Neural cell (in vitro differentiated cells): ENCODE results near the gene CCN2. TPM values are rescaled to one million over a fixed set of nuclear protein-coding genes. Genes with fewer than 3 reads are reported as not detected.
"Not testable (repeated sequence)": the region's sequence is repeated elsewhere in the genome, so short reads cannot be mapped to it uniquely, and the experiment has no call there.

Experiments used
- H2AFZ ChIP-seq: fragments of 200-600, 300-800 bp; sonication (generic), shearing (Covaris generic); 2 replicates; pipeline ENCODE4 v1.6.0; 2014; ENCODE audit warnings: low read depth, mild to moderate bottlenecking, antibody characterized with exemption, low read length, moderate library complexity
- H3F3A ChIP-seq: fragments of 200-600 bp; shearing (Covaris generic); 2 replicates; pipeline ENCODE4 v1.6.1; 2016; ENCODE audit warnings: mild to moderate bottlenecking, moderate library complexity, mixed read lengths, antibody characterized with exemption, low read length; ENCODE audit not compliant: insufficient read depth, poor library complexity, severe bottlenecking
- H3K27ac ChIP-seq: fragments of 200-600, 300-800 bp; sonication (generic), shearing (Covaris generic); 2 replicates; pipeline ENCODE4 v1.5.1; 2014; ENCODE audit warnings: mild to moderate bottlenecking, low read length, moderate library complexity
- H3K27me3 ChIP-seq: fragments of 300-800, 200-600 bp; sonication (generic), shearing (Covaris generic); 2 replicates; pipeline ENCODE4 v1.6.0; 2014; ENCODE audit warnings: mild to moderate bottlenecking, low read depth, low read length, moderate library complexity; ENCODE audit not compliant: insufficient read depth
- H3K36me3 ChIP-seq: fragments of 300-800, 200-600 bp; sonication (generic), shearing (Covaris generic); 2 replicates; pipeline ENCODE4 v1.5.1; 2014; ENCODE audit warnings: mild to moderate bottlenecking, antibody characterized with exemption, low read length, moderate library complexity; ENCODE audit not compliant: insufficient read depth
- H3K4me2 ChIP-seq: fragments of 300-800, 200-600 bp; sonication (generic), shearing (Covaris generic); 2 replicates; pipeline ENCODE4 v1.6.0; 2014; ENCODE audit warnings: mild to moderate bottlenecking, low read length
- H3K4me3 ChIP-seq: fragments of 300-800, 200-600 bp; sonication (generic), shearing (Covaris generic); 2 replicates; pipeline ENCODE4 v1.5.1; 2014; ENCODE audit warnings: mild to moderate bottlenecking, low read length, moderate library complexity
- H3K79me2 ChIP-seq: fragments of 200-600 bp; shearing (Covaris generic); replicated peaks from 2 replicates; pipeline ENCODE4 v1.6.0; 2014; ENCODE audit warnings: mild to moderate bottlenecking, low read length, moderate library complexity; ENCODE audit not compliant: insufficient read depth
- H3K9ac ChIP-seq: fragments of 300-800, 200-600 bp; sonication (generic), shearing (Covaris generic); 2 replicates; pipeline ENCODE4 v1.6.1; 2016; ENCODE audit warnings: mild to moderate bottlenecking, low read length, mixed read lengths
- H3K9me2 ChIP-seq: fragments of 200-600 bp; shearing (Covaris generic); 2 replicates; pipeline ENCODE4 v1.6.1; 2016; ENCODE audit warnings: mild to moderate bottlenecking, low read length, mixed read lengths; ENCODE audit not compliant: insufficient read depth
- H3K9me3 ChIP-seq: fragments of 200-600, 300-800 bp; sonication (generic), shearing (Covaris generic); 2 replicates; pipeline ENCODE4 v1.6.1; 2016; ENCODE audit warnings: mild to moderate bottlenecking, mixed run types, low read length, moderate library complexity, mixed read lengths
- H4K20me1 ChIP-seq: fragments of 200-600 bp; shearing (Covaris generic); 2 replicates; pipeline ENCODE4 v1.6.1; 2016; ENCODE audit warnings: mild to moderate bottlenecking, mixed run types; ENCODE audit not compliant: insufficient read depth
- EP300 ChIP-seq: fragments of 450-650 bp; conservative IDR thresholded peaks from 2 replicates; pipeline ENCODE4 v1.6.1; 2014; ENCODE audit warnings: antibody characterized with exemption, mild to moderate bottlenecking, moderate library complexity; ENCODE audit not compliant: poor library complexity, severe bottlenecking
- EZH2 ChIP-seq: fragments of 200-600, 300-800 bp; shearing (Covaris generic), sonication (generic); IDR thresholded peaks from 2 replicates; pipeline ENCODE4 v1.6.1; 2014; ENCODE audit warnings: antibody characterized with exemption, low read length, borderline replicate concordance, mild to moderate bottlenecking; ENCODE audit not compliant: insufficient read depth, poor library complexity, severe bottlenecking
- MXI1 ChIP-seq: fragments of 450-650 bp; conservative IDR thresholded peaks from 2 replicates; pipeline ENCODE4 v1.6.1; 2014; ENCODE audit warnings: antibody characterized with exemption, mild to moderate bottlenecking; ENCODE audit not compliant: poor library complexity, severe bottlenecking
- POLR2AphosphoS5 ChIP-seq: IDR thresholded peaks from 2 replicates; pipeline ENCODE4 v1.6.1; 2012
- RAD21 ChIP-seq: fragments of 450-650 bp; conservative IDR thresholded peaks from 2 replicates; pipeline ENCODE4 v1.6.1; 2014; ENCODE audit warnings: antibody characterized with exemption, mild to moderate bottlenecking, moderate library complexity
- SMC3 ChIP-seq: fragments of 450-650 bp; conservative IDR thresholded peaks from 2 replicates; pipeline ENCODE4 v1.6.1; 2014; ENCODE audit warnings: antibody characterized with exemption, mild to moderate bottlenecking, moderate library complexity; ENCODE audit not compliant: poor library complexity
- TAF1 ChIP-seq: IDR thresholded peaks from 2 replicates; pipeline ENCODE4 v1.6.1; 2012; ENCODE audit warnings: low read depth
- polyA plus RNA-seq: library from polyadenylated mRNA; depleted of rRNA; stranded (reverse); fragments of >200 nt; gene quantifications from 2 replicates; pipeline ENCODE4 v1.2.3, GENCODE V29; 2014
- TF ChIP-seq, protein P1 (sequence below): IDR thresholded peaks from 2 replicates; pipeline ENCODE4 v1.6.1; 2012; ENCODE audit warnings: borderline replicate concordance
- TF ChIP-seq, protein P2 (sequence below): fragments of 450-650 bp; IDR thresholded peaks from 2 replicates; pipeline ENCODE4 v1.5.1; 2014; ENCODE audit warnings: antibody characterized with exemption, mild to moderate bottlenecking, moderate library complexity; ENCODE audit not compliant: poor library complexity, severe bottlenecking

CCN2 gene
- polyA plus RNA-seq, 1 donor from 2014 or later, result 1.5 TPM

DNA sequence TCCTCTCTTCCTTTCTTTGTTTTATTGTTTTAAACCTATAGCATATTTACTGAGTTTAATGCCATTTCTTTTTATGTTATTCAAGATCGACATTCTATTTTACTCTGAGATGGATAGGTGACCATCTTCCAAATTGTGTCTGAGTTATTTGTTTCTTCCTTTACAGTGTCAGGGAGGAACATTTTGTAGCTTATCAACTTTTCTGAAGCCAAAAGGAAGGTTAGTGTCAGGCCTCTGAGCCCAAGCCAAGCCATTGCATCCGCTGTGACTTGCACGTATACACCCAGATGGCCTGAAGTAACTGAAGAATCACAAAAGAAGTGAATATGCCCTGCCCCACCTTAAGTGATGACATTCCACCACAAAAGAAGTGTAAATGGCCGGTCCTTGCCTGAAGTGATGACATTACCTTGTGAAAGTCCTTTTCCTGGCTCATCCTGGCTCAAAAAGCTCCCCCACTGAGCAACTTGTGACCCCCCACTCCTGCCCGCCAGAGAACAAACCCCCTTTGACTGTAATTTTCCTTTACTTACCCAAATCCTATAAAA, 49.8 kb downstream of the CCN2 start:
- H3K9me3 ChIP-seq, H3F3A ChIP-seq, H4K20me1 ChIP-seq, H3K9ac ChIP-seq, H3K4me2 ChIP-seq, H2AFZ ChIP-seq, H3K36me3 ChIP-seq, H3K4me3 ChIP-seq, H3K27me3 ChIP-seq, H3K9me2 ChIP-seq, H3K79me2 ChIP-seq, H3K27ac ChIP-seq: not testable (repeated sequence)

DNA sequence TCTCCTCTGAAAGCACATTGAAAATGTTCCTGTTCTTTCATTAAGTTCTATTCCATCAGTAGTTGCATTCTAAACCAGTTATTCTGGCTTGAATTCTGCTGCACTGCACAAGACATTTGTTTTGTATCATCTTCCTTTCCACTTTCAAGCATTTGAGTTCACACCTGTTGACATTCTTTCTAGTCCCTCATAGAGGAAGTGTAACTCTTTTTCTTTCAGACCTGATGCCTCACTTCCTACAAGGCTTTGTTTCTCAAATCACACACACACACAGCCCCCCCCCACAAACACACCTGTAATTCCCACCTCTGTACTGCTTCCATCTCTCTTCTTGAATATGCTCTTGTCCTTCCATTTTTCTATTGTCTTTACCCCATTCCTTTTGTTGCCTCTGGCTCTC, 50.9 kb downstream of the CCN2 start:
- Histone ChIP-seq H2AFZ (no peak overlapping the region), H3K4me2 (no peak overlapping the region), H3K36me3 (no peaks in the 10 kb centered on the region), H3K27ac (no peak overlapping the region), H3K9me2 (no peaks in the 10 kb centered on the region), H3K9me3 (no peaks in the 10 kb centered on the region), H3F3A (no peaks in the 10 kb centered on the region), H3K9ac (no peak overlapping the region), H4K20me1 (no peaks in the 10 kb centered on the region), H3K27me3 (no peaks in the 10 kb centered on the region), H3K79me2 (no peaks in the 10 kb centered on the region), H3K4me3 (no peak overlapping the region)
- no peak for TF ChIP-seq MXI1
- TF ChIP-seq, protein P1, sequence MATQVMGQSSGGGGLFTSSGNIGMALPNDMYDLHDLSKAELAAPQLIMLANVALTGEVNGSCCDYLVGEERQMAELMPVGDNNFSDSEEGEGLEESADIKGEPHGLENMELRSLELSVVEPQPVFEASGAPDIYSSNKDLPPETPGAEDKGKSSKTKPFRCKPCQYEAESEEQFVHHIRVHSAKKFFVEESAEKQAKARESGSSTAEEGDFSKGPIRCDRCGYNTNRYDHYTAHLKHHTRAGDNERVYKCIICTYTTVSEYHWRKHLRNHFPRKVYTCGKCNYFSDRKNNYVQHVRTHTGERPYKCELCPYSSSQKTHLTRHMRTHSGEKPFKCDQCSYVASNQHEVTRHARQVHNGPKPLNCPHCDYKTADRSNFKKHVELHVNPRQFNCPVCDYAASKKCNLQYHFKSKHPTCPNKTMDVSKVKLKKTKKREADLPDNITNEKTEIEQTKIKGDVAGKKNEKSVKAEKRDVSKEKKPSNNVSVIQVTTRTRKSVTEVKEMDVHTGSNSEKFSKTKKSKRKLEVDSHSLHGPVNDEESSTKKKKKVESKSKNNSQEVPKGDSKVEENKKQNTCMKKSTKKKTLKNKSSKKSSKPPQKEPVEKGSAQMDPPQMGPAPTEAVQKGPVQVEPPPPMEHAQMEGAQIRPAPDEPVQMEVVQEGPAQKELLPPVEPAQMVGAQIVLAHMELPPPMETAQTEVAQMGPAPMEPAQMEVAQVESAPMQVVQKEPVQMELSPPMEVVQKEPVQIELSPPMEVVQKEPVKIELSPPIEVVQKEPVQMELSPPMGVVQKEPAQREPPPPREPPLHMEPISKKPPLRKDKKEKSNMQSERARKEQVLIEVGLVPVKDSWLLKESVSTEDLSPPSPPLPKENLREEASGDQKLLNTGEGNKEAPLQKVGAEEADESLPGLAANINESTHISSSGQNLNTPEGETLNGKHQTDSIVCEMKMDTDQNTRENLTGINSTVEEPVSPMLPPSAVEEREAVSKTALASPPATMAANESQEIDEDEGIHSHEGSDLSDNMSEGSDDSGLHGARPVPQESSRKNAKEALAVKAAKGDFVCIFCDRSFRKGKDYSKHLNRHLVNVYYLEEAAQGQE, result no peak
- TF ChIP-seq EZH2, result no peak
- no peak for TF ChIP-seq RAD21
- TF ChIP-seq POLR2AphosphoS5, result no peak
- TF ChIP-seq EP300, result no peak
- TF ChIP-seq SMC3, result no peak
- TF ChIP-seq TAF1, result no peak
- TF ChIP-seq, protein P2, sequence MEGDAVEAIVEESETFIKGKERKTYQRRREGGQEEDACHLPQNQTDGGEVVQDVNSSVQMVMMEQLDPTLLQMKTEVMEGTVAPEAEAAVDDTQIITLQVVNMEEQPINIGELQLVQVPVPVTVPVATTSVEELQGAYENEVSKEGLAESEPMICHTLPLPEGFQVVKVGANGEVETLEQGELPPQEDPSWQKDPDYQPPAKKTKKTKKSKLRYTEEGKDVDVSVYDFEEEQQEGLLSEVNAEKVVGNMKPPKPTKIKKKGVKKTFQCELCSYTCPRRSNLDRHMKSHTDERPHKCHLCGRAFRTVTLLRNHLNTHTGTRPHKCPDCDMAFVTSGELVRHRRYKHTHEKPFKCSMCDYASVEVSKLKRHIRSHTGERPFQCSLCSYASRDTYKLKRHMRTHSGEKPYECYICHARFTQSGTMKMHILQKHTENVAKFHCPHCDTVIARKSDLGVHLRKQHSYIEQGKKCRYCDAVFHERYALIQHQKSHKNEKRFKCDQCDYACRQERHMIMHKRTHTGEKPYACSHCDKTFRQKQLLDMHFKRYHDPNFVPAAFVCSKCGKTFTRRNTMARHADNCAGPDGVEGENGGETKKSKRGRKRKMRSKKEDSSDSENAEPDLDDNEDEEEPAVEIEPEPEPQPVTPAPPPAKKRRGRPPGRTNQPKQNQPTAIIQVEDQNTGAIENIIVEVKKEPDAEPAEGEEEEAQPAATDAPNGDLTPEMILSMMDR, result no peak

DNA sequence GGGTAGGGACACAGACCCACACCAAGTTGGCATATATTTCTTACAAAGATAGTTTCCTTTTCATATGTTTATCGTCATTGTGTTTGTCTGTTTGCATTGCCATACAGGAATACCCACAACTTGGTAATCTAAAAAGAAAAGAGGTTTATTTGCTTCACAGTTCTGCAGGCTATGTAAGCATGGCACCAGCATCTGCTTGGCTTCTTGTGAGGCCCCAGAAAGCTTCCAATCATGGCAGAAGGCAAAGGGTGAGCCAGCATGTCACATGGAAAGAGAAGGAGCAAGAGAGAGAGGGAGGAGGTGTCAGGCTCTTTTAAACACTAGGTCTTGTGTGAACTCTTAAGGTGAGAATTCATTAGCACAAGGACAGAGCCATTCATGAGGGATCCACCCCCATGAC, 52.5 kb downstream of the CCN2 start:
- Histone ChIP-seq H3K4me3 (no peak overlapping the region), H3K9ac (no peak overlapping the region), H3F3A (no peaks in the 10 kb centered on the region), H2AFZ (no peak overlapping the region), H4K20me1 (no peaks in the 10 kb centered on the region), H3K36me3 (no peaks in the 10 kb centered on the region), H3K9me3 (no peaks in the 10 kb centered on the region), H3K4me2 (no peak overlapping the region), H3K27ac (no peak overlapping the region), H3K27me3 (no peaks in the 10 kb centered on the region), H3K9me2 (no peaks in the 10 kb centered on the region), H3K79me2 (no peaks in the 10 kb centered on the region)
- TF ChIP-seq SMC3, result no peak
- no peak for TF ChIP-seq RAD21
- no peak for TF ChIP-seq TAF1
- TF ChIP-seq EZH2, result no peak
- TF ChIP-seq POLR2AphosphoS5, result no peak
- no peak for TF ChIP-seq EP300
- no peak for TF ChIP-seq MXI1

Other genes starting within 250 kb of the CCN2 start
- gene OR2A4, start 250.0 kb downstream of the CCN2 start, polyA plus RNA-seq, result not detected in 2 replicates
- gene CTAGE9, start 240.4 kb downstream of the CCN2 start, polyA plus RNA-seq, result not detected in 2 replicates
- gene ENPP1, start 143.4 kb downstream of the CCN2 start, polyA plus RNA-seq, result 0.52 TPM in 1 of 2 replicates, not detected in the other